Upper lobe of left lung (tissue), 4 donors: ENCODE measurements around the gene CCNY.

Source experiments
- EP300 ChIP-seq, 4 donors: sonication (generic); formaldehyde crosslinking; IDR thresholded peaks; one replicate each; pipeline ENCODE4 v1.5.1; 2017; ENCODE audit warnings: antibody characterized with exemption in 4 of 4, control low read depth in 2 of 4
- POLR2A ChIP-seq, 4 donors: fragments of 450-650 bp; IDR thresholded peaks; one replicate each; pipeline ENCODE4 v1.5.1; 2016 to 2017; ENCODE audit warnings: antibody characterized with exemption in 4 of 4, mild to moderate bottlenecking in 2 of 4
- POLR2AphosphoS5 ChIP-seq, 2 donors: sonication (generic); formaldehyde crosslinking; IDR thresholded peaks; one replicate each; pipeline ENCODE4 v1.5.1; 2017; ENCODE audit warnings: antibody characterized with exemption in 2 of 2
- TF ChIP-seq, protein P1 (sequence below), 6 experiments: fragments of 450-650 bp in 4 of 6; fragments of 200-600 bp in 2 of 6; sonication (generic) in 2 of 6; IDR thresholded peaks; one replicate each; pipeline ENCODE4 v1.5.1; 2016 to 2019; ENCODE audit warnings: antibody characterized with exemption in 6 of 6

- TF ChIP-seq, protein P1, sequence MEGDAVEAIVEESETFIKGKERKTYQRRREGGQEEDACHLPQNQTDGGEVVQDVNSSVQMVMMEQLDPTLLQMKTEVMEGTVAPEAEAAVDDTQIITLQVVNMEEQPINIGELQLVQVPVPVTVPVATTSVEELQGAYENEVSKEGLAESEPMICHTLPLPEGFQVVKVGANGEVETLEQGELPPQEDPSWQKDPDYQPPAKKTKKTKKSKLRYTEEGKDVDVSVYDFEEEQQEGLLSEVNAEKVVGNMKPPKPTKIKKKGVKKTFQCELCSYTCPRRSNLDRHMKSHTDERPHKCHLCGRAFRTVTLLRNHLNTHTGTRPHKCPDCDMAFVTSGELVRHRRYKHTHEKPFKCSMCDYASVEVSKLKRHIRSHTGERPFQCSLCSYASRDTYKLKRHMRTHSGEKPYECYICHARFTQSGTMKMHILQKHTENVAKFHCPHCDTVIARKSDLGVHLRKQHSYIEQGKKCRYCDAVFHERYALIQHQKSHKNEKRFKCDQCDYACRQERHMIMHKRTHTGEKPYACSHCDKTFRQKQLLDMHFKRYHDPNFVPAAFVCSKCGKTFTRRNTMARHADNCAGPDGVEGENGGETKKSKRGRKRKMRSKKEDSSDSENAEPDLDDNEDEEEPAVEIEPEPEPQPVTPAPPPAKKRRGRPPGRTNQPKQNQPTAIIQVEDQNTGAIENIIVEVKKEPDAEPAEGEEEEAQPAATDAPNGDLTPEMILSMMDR (IDR thresholded peaks at IDR 0.05), result no peak
- TF ChIP-seq POLR2A (IDR thresholded peaks at IDR 0.05), result no peak
- TF ChIP-seq POLR2AphosphoS5 (IDR thresholded peaks at IDR 0.05), result no peak
- TF ChIP-seq EP300 (IDR thresholded peaks at IDR 0.05), result no peak
These were observed 174.6 kb downstream of the CCNY start for GRCh38 chr10:35510891-35511290.
